ENCODE data around the gene CXXC1.

- TF ChIP-seq CTCF (conservative IDR thresholded peaks at IDR 0.05) (no peak), ZFX (IDR thresholded peaks at IDR 0.05) (no peak)
These were observed 11.9 kb downstream of the CXXC1 start for GRCh38 chr18:50275503-50276036.

Measured in C4-2B (cell line).